HG02610 (cell line): ENCODE measurements around the gene CEP192.
"Not testable (repeated sequence)": the region's sequence is repeated elsewhere in the genome, so short reads cannot be mapped to it uniquely, and the experiment has no call there.

Experiments used
- ATAC-seq: cut with Tn5 transposase; IDR thresholded peaks from one replicate; pipeline ENCODE4 v1.9.1; 2021; ENCODE audit warnings: mild to moderate bottlenecking, moderate library complexity; ENCODE audit not compliant: unreplicated experiment

Gene CEP192

GRCh38 chr18:12990967-12991820, at the start of gene CEP192:
Gene CEP192, plus strand, starts transcription at chr18:12991362. Its CDS starts 8,063 bp downstream, at chr18:12999425.
- ATAC-seq, result peak; percentile 85

GRCh38 chr18:12943215-12943614, 47.9 kb upstream of the CEP192 start:
- no peak for ATAC-seq

- no peak for ATAC-seq
These were observed 46.5 kb upstream of the CEP192 start for GRCh38 chr18:12944709-12945108.

GRCh38 chr18:12946549-12947284, 44.4 kb upstream of the CEP192 start:
- no peak for ATAC-seq

GRCh38 chr18:12947285-12948049, 43.7 kb upstream of the CEP192 start, which contains the start of gene SEH1L:
Gene SEH1L, plus strand, starts transcription at chr18:12948011. Its CDS starts 111 bp downstream, at chr18:12948122.
- ATAC-seq, result peak; percentile 78

GRCh38 chr18:12948050-12948804, 42.9 kb upstream of the CEP192 start:
- peak; percentile 72 for ATAC-seq

- no peak for ATAC-seq
These were observed 32.7 kb upstream of the CEP192 start for GRCh38 chr18:12958478-12958877.

GRCh38 chr18:12960395-12960794, 30.8 kb upstream of the CEP192 start:
- no peak for ATAC-seq

GRCh38 chr18:12960853-12961397, 30.2 kb upstream of the CEP192 start:
- no peak for ATAC-seq

- ATAC-seq, result no peak
These were observed 28.1 kb upstream of the CEP192 start for GRCh38 chr18:12963069-12963468.

GRCh38 chr18:12968115-12968514, 23.0 kb upstream of the CEP192 start:
- ATAC-seq, result no peak

- no peak for ATAC-seq
These were observed 22.5 kb upstream of the CEP192 start for GRCh38 chr18:12968619-12969018.

GRCh38 chr18:12973562-12974213, 17.5 kb upstream of the CEP192 start:
- ATAC-seq, result no peak

GRCh38 chr18:12975488-12975887, 15.7 kb upstream of the CEP192 start:
- no peak for ATAC-seq

- ATAC-seq, result no peak
These were observed 14.9 kb upstream of the CEP192 start for GRCh38 chr18:12976305-12976704.

GRCh38 chr18:12980065-12980464, 11.1 kb upstream of the CEP192 start:
- ATAC-seq, result not testable (repeated sequence)

GRCh38 chr18:12989397-12990122, 1.6 kb upstream of the CEP192 start:
- no peak for ATAC-seq

GRCh38 chr18:12990123-12990475, 1.1 kb upstream of the CEP192 start:
- ATAC-seq, result no peak

- ATAC-seq, result no peak
These were observed 558 bp upstream of the CEP192 start for GRCh38 chr18:12990641-12990966.
